MCF 10A (cell line): ENCODE results near the gene ZHX3. TPM values are rescaled to one million over a fixed set of nuclear protein-coding genes. Genes with fewer than 3 reads are reported as not detected.

ENCODE experiments used
- BruUV-seq: library from RNA; stranded (reverse); fragments of 400-500 nt; replicated peaks from 2 replicates; lab custom pipeline; 2021; lab: Mats Ljungman, UMichigan
- CTCF ChIA-PET: fragments of 300-600 bp; sonication (Branson Sonifier 250); formaldehyde crosslinking; extraction: SDS; loops from one replicate; lab custom pipeline; 2021; ENCODE audit warnings: antibody characterized with exemption, inconsistent platforms; lab: Yijun Ruan, JAX
- POLR2A ChIA-PET: fragments of 300-600, 350-650 bp; sonication (Branson Sonifier 250); formaldehyde crosslinking; extraction: SDS; loops from one replicate; lab custom pipeline; 2020; ENCODE audit warnings: antibody characterized with exemption, inconsistent platforms; lab: Yijun Ruan, JAX
- DNase-seq: peaks from one replicate; pipeline ENCODE4 v3.0.0-alpha.2; 2018; ENCODE audit not compliant: unreplicated experiment
- H3K27ac Mint-ChIP-seq: one replicate; pipeline ENCODE4 v1.8.0; 2022; ENCODE audit warnings: mild to moderate bottlenecking, low read depth, mixed read lengths; ENCODE audit not compliant: unreplicated experiment
- H3K27me3 Mint-ChIP-seq: one replicate; pipeline ENCODE4 v1.8.0; 2022; ENCODE audit warnings: mixed read lengths; ENCODE audit not compliant: insufficient read depth, unreplicated experiment
- H3K36me3 Mint-ChIP-seq: one replicate; pipeline ENCODE4 v1.8.0; 2022; ENCODE audit warnings: mild to moderate bottlenecking, moderate library complexity, mixed read lengths; ENCODE audit not compliant: insufficient read depth, unreplicated experiment
- H3K4me1 Mint-ChIP-seq: one replicate; pipeline ENCODE4 v1.8.0; 2022; ENCODE audit warnings: mixed read lengths; ENCODE audit not compliant: insufficient read depth, unreplicated experiment
- H3K4me3 Mint-ChIP-seq: one replicate; pipeline ENCODE4 v1.8.0; 2022; ENCODE audit warnings: mild to moderate bottlenecking, moderate library complexity, mixed read lengths; ENCODE audit not compliant: unreplicated experiment
- H3K9me3 Mint-ChIP-seq: one replicate; pipeline ENCODE4 v1.8.0; 2022; ENCODE audit warnings: mixed read lengths; ENCODE audit not compliant: unreplicated experiment
- intact Hi-C: fragments of 100-400 bp; cut with micrococcal nuclease; formaldehyde crosslinking; loops from 2 replicates; pipeline ENCODE4 v1.14.1; 2022
- total RNA-seq: library from RNA; stranded (reverse); gene quantifications from 2 replicates; pipeline ENCODE4 v1.2.3, GENCODE V29; 2022
- TF ChIP-seq, protein P1 (sequence below): fragments of 200-600 bp; IDR thresholded peaks from one replicate; pipeline ENCODE4 v1.8.0; 2022; ENCODE audit warnings: antibody characterized with exemption, mild to moderate bottlenecking; ENCODE audit not compliant: unreplicated experiment

ZHX3 gene
- total RNA-seq, 1 experiment from 2014 or later: 34.1 TPM

DNA sequence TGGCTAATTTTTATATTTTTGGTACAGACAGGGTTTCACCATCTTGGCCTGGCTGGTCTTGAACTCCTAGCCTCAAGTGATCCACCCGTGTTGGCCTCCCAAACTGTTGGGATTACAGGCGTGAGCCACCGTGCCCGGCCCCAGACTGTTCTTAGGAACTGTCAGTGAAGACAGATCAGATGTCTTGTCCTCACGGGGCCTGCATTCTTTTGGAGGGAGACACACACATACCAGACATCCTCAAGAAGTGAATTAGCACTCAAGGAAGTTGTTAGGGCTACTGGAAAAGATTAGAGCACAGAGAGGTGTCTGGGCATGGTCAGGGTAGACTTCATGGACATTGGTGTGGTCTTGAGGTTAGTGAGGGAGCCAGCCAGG lies 12.8 kb upstream of the ZHX3 start:
- Mint-ChIP-seq H3K9me3 (no peaks in the 10 kb centered on the region), H3K27me3 (no peaks in the 10 kb centered on the region), H3K4me3 (no peak overlapping the region), H3K36me3 (no peaks in the 10 kb centered on the region), H3K27ac (peak overlapping the region; percentile 89), H3K4me1 (peaks cover 17% of the 10 kb centered on the region)
- CTCF ChIA-PET: interaction anchor here (0.6 to 4.8 kb wide), 10 partner anchors 9 to 340 kb away, joined by 3 to 59 read pairs (median 5); partner anchors contain the start of gene LPIN3
- no TSS peak for BruUV-seq
- TF ChIP-seq, protein P1, sequence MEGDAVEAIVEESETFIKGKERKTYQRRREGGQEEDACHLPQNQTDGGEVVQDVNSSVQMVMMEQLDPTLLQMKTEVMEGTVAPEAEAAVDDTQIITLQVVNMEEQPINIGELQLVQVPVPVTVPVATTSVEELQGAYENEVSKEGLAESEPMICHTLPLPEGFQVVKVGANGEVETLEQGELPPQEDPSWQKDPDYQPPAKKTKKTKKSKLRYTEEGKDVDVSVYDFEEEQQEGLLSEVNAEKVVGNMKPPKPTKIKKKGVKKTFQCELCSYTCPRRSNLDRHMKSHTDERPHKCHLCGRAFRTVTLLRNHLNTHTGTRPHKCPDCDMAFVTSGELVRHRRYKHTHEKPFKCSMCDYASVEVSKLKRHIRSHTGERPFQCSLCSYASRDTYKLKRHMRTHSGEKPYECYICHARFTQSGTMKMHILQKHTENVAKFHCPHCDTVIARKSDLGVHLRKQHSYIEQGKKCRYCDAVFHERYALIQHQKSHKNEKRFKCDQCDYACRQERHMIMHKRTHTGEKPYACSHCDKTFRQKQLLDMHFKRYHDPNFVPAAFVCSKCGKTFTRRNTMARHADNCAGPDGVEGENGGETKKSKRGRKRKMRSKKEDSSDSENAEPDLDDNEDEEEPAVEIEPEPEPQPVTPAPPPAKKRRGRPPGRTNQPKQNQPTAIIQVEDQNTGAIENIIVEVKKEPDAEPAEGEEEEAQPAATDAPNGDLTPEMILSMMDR: no peak
- intact Hi-C loops: no loop called here
- POLR2A ChIA-PET: interaction anchor here (1.3 to 4.9 kb wide), 8 partner anchors 9 to 196 kb away, joined by 3 to 48 read pairs (median 10); partner anchors contain the start of genes LPIN3 and ZHX3
- no peak for DNase-seq

- TSS peak; percentile 68 for BruUV-seq
- peak; percentile 92 for DNase-seq
- H3K27ac Mint-ChIP-seq: peak overlapping the region; percentile 89
- CTCF ChIA-PET: interaction anchor here (0.6 to 4.8 kb wide), 13 partner anchors 9 to 339 kb away, joined by 3 to 59 read pairs (median 4); partner anchors contain the start of genes LPIN3 and PLCG1
- no peaks in the 10 kb centered on the region for H3K36me3 Mint-ChIP-seq
- H3K27me3 Mint-ChIP-seq: no peaks in the 10 kb centered on the region
- TF ChIP-seq, protein P1: no peak
- peaks cover 15% of the 10 kb centered on the region for H3K4me1 Mint-ChIP-seq
- H3K9me3 Mint-ChIP-seq: no peaks in the 10 kb centered on the region
- intact Hi-C loops: loop anchor here (1.0 to 10.0 kb wide), 2 partner anchors 8 to 325 kb away; no protein-coding TSS in a partner anchor
- peak overlapping the region; percentile 28 for H3K4me3 Mint-ChIP-seq
- POLR2A ChIA-PET: interaction anchor here (0.8 to 4.9 kb wide), 17 partner anchors 8 to 203 kb away, joined by 3 to 48 read pairs (median 4); partner anchors contain the start of genes LPIN3, PLCG1 and ZHX3
These were observed 12.2 kb upstream of the ZHX3 start for GRCh38 chr20:41329435-41330342.

DNA sequence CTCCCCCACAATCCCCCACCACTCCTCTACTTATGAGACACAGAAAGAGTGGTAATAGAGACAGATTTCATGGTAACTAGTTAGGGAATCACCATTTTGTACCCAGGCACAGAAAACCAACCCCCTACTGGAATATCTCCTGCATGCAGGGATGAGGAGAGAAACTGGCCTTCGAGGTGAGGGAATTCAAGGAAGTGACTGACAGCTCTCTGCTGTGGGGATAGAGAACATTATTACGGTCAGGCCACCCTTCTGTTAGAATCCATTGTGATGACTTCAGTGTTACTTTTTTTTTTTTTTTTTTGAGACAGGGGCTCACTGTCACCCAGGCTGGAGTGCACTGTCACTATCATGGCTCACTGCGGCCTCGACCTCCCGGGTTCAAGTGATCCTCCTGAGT lies 9.6 kb upstream of the ZHX3 start:
- no peaks in the 10 kb centered on the region for H3K36me3 Mint-ChIP-seq
- H3K27ac Mint-ChIP-seq: no peak overlapping the region
- intact Hi-C loops: loop anchor here (10.0 kb wide), 1 partner anchor 322 kb away; no protein-coding TSS in a partner anchor
- no peak overlapping the region for H3K4me3 Mint-ChIP-seq
- DNase-seq: no peak
- TF ChIP-seq, protein P1: no peak
- ChIA-PET CTCF (interaction anchor here (1.0 to 2.1 kb wide), 5 partner anchors 12 to 192 kb away, joined by 4 to 12 read pairs (median 6); partner anchors contain the start of gene LPIN3), POLR2A (interaction anchor here (1.3 to 4.9 kb wide), 2 partner anchors 14 to 94 kb away, joined by 6 to 48 read pairs; partner anchors contain the start of gene LPIN3)
- no peaks in the 10 kb centered on the region for H3K9me3 Mint-ChIP-seq
- H3K4me1 Mint-ChIP-seq: peaks cover 15% of the 10 kb centered on the region
- H3K27me3 Mint-ChIP-seq: no peaks in the 10 kb centered on the region
- BruUV-seq: no TSS peak
